ENCODE data around the gene GRID1. TPM values are rescaled to one million over a fixed set of nuclear protein-coding genes. Genes with fewer than 3 reads are reported as not detected.

GRID1 gene
- total and polyA plus RNA-seq, 2 experiments from 2014 or later, result not detected

- H3F3A ChIP-seq (ENCODE audit: insufficient read depth), result no peaks in the 10 kb centered on the region
- in situ Hi-C loops (cut with MboI), result no loop called here
- 11 to 12% methylated on average over 5 of the region's 5 CpGs for WGBS, 2 experiments (ENCODE audit: low coverage in 1 of 2, low lambda C conversion rate in 2 of 2, missing lambda C conversion rate in 2 of 2)
Measured at GRCh38 chr10:86057708-86058107, 308.9 kb downstream of the GRID1 start.

GRCh38 chr10:86056672-86057071 is 309.9 kb downstream of the GRID1 start:
- Histone ChIP-seq H3K9me3 (ENCODE audit: low read depth) (no peaks in the 10 kb centered on the region), H3F3A (ENCODE audit: insufficient read depth) (no peaks in the 10 kb centered on the region), H3K4me1 (ENCODE audit: insufficient read depth) (no peaks in the 10 kb centered on the region), H3K27me3 (replicated peaks; ENCODE audit: insufficient read depth) (no peaks in the 10 kb centered on the region), H3K9ac (no peak overlapping the region), H3K27ac (no peak overlapping the region), H4K20me1 (ENCODE audit: insufficient read depth) (no peaks in the 10 kb centered on the region), H3K4me2 (ENCODE audit: unreplicated experiment) (no peak overlapping the region), H3K79me2 (ENCODE audit: insufficient read depth) (no peaks in the 10 kb centered on the region), H3K4me3 (no peak overlapping the region), H2AFZ (no peak overlapping the region), H3K9me2 (ENCODE audit: insufficient read depth) (no peaks in the 10 kb centered on the region), H3K36me3 (ENCODE audit: low read depth) (no peaks in the 10 kb centered on the region)
- no peak for DNase-seq
- in situ Hi-C loops (cut with MboI), result no loop called here
- TF ChIP-seq EZH2phosphoT487 (IDR thresholded peaks at IDR 0.05; ENCODE audit: insufficient read depth, low read depth) (no peak), EZH2 (IDR thresholded peaks at IDR 0.05; ENCODE audit: insufficient read depth, poor library complexity, severe bottlenecking) (no peak)
- 8 to 9% methylated on average over 6 of the region's 6 CpGs for WGBS, 2 experiments (ENCODE audit: low coverage in 1 of 2, low lambda C conversion rate in 2 of 2, missing lambda C conversion rate in 2 of 2)

More at GRCh38 chr10:86057708-86058107, 308.9 kb downstream of the GRID1 start:
- no peak overlapping the region for H2AFZ ChIP-seq
- H3K36me3 ChIP-seq (ENCODE audit: low read depth), result no peaks in the 10 kb centered on the region
- no peaks in the 10 kb centered on the region for H3K4me1 ChIP-seq (ENCODE audit: insufficient read depth)
- H3K9ac ChIP-seq, result no peak overlapping the region
- no peak for DNase-seq
- no peak overlapping the region for H3K4me3 ChIP-seq
- TF ChIP-seq EZH2phosphoT487 (IDR thresholded peaks at IDR 0.05; ENCODE audit: insufficient read depth, low read depth) (no peak), EZH2 (IDR thresholded peaks at IDR 0.05; ENCODE audit: insufficient read depth, poor library complexity, severe bottlenecking) (no peak)
- no peak overlapping the region for H3K4me2 ChIP-seq (ENCODE audit: unreplicated experiment)
- no peaks in the 10 kb centered on the region for H4K20me1 ChIP-seq (ENCODE audit: insufficient read depth)
- no peaks in the 10 kb centered on the region for H3K79me2 ChIP-seq (ENCODE audit: insufficient read depth)
- no peaks in the 10 kb centered on the region for H3K9me2 ChIP-seq (ENCODE audit: insufficient read depth)
- no peak overlapping the region for H3K27ac ChIP-seq
- no peaks in the 10 kb centered on the region for H3K9me3 ChIP-seq (ENCODE audit: low read depth)
- H3K27me3 ChIP-seq (replicated peaks; ENCODE audit: insufficient read depth), result no peaks in the 10 kb centered on the region

- Histone ChIP-seq H3K36me3 (ENCODE audit: low read depth) (no peaks in the 10 kb centered on the region), H3K4me1 (ENCODE audit: insufficient read depth) (no peaks in the 10 kb centered on the region), H2AFZ (no peak overlapping the region), H4K20me1 (ENCODE audit: insufficient read depth) (no peaks in the 10 kb centered on the region), H3K9ac (no peak overlapping the region), H3K79me2 (ENCODE audit: insufficient read depth) (no peaks in the 10 kb centered on the region), H3K4me3 (no peak overlapping the region), H3F3A (ENCODE audit: insufficient read depth) (no peaks in the 10 kb centered on the region), H3K9me3 (ENCODE audit: low read depth) (no peaks in the 10 kb centered on the region), H3K9me2 (ENCODE audit: insufficient read depth) (no peaks in the 10 kb centered on the region), H3K27ac (no peak overlapping the region), H3K4me2 (ENCODE audit: unreplicated experiment) (no peak overlapping the region), H3K27me3 (replicated peaks; ENCODE audit: insufficient read depth) (no peaks in the 10 kb centered on the region)
- no peak for TF ChIP-seq EZH2 (IDR thresholded peaks at IDR 0.05; ENCODE audit: insufficient read depth, poor library complexity, severe bottlenecking)
- no peak for TF ChIP-seq EZH2phosphoT487 (IDR thresholded peaks at IDR 0.05; ENCODE audit: insufficient read depth, low read depth)
- no peak for DNase-seq
- in situ Hi-C loops (cut with MboI), result no loop called here
- 6 to 11% methylated on average over 1 of the region's 1 CpG for WGBS, 2 experiments (ENCODE audit: low coverage in 1 of 2, low lambda C conversion rate in 2 of 2, missing lambda C conversion rate in 2 of 2)
Measured at GRCh38 chr10:86055928-86056327, 310.7 kb downstream of the GRID1 start.

GRCh38 chr10:86053675-86054074 is 312.9 kb downstream of the GRID1 start:
- in situ Hi-C loops (cut with MboI), result no loop called here
- H3K27me3 ChIP-seq (replicated peaks; ENCODE audit: insufficient read depth), result no peaks in the 10 kb centered on the region
- no peak overlapping the region for H3K4me2 ChIP-seq (ENCODE audit: unreplicated experiment)
- H2AFZ ChIP-seq, result no peak overlapping the region
- H3K9me2 ChIP-seq (ENCODE audit: insufficient read depth), result no peaks in the 10 kb centered on the region
- peaks cover 3% of the 10 kb centered on the region for H3K9me3 ChIP-seq (ENCODE audit: low read depth)
- no peaks in the 10 kb centered on the region for H3K4me1 ChIP-seq (ENCODE audit: insufficient read depth)
- H3K4me3 ChIP-seq, result no peak overlapping the region
- 15 to 22% methylated on average over 2 of the region's 2 CpGs for WGBS, 2 experiments (ENCODE audit: low coverage in 1 of 2, low lambda C conversion rate in 2 of 2, missing lambda C conversion rate in 2 of 2)
- H3F3A ChIP-seq (ENCODE audit: insufficient read depth), result no peaks in the 10 kb centered on the region
- no peak for DNase-seq
- H3K9ac ChIP-seq, result no peak overlapping the region
- H4K20me1 ChIP-seq (ENCODE audit: insufficient read depth), result no peaks in the 10 kb centered on the region
- TF ChIP-seq EZH2phosphoT487 (IDR thresholded peaks at IDR 0.05; ENCODE audit: insufficient read depth, low read depth), result no peak
- no peak for TF ChIP-seq EZH2 (IDR thresholded peaks at IDR 0.05; ENCODE audit: insufficient read depth, poor library complexity, severe bottlenecking)
- no peaks in the 10 kb centered on the region for H3K79me2 ChIP-seq (ENCODE audit: insufficient read depth)
- no peak overlapping the region for H3K27ac ChIP-seq
- no peaks in the 10 kb centered on the region for H3K36me3 ChIP-seq (ENCODE audit: low read depth)

GRCh38 chr10:86051586-86051985 is 315.0 kb downstream of the GRID1 start:
- Histone ChIP-seq H3F3A (ENCODE audit: insufficient read depth) (no peaks in the 10 kb centered on the region), H2AFZ (no peak overlapping the region), H3K4me2 (ENCODE audit: unreplicated experiment) (no peak overlapping the region), H3K9ac (no peak overlapping the region), H3K9me2 (ENCODE audit: insufficient read depth) (no peaks in the 10 kb centered on the region), H3K4me1 (ENCODE audit: insufficient read depth) (no peaks in the 10 kb centered on the region), H3K27ac (no peak overlapping the region), H4K20me1 (ENCODE audit: insufficient read depth) (no peaks in the 10 kb centered on the region), H3K4me3 (no peak overlapping the region), H3K27me3 (replicated peaks; ENCODE audit: insufficient read depth) (no peaks in the 10 kb centered on the region), H3K9me3 (ENCODE audit: low read depth) (peaks cover 3% of the 10 kb centered on the region), H3K36me3 (ENCODE audit: low read depth) (no peaks in the 10 kb centered on the region), H3K79me2 (ENCODE audit: insufficient read depth) (no peaks in the 10 kb centered on the region)
- in situ Hi-C loops (cut with MboI), result no loop called here
- WGBS, 2 experiments (ENCODE audit: low coverage in 1 of 2, low lambda C conversion rate in 2 of 2, missing lambda C conversion rate in 2 of 2), result 48 to 53% methylated on average over 3 of the region's 3 CpGs
- TF ChIP-seq EZH2phosphoT487 (IDR thresholded peaks at IDR 0.05; ENCODE audit: insufficient read depth, low read depth) (no peak), EZH2 (IDR thresholded peaks at IDR 0.05; ENCODE audit: insufficient read depth, poor library complexity, severe bottlenecking) (no peak)
- no peak for DNase-seq
